Measurements from ENCODE around the gene DGKQ. TPM values are rescaled to one million over a fixed set of nuclear protein-coding genes. Genes with fewer than 3 reads are reported as not detected.

Gene DGKQ
- total RNA-seq, 1 experiment from 2014 or later = 14.2 TPM

DNA sequence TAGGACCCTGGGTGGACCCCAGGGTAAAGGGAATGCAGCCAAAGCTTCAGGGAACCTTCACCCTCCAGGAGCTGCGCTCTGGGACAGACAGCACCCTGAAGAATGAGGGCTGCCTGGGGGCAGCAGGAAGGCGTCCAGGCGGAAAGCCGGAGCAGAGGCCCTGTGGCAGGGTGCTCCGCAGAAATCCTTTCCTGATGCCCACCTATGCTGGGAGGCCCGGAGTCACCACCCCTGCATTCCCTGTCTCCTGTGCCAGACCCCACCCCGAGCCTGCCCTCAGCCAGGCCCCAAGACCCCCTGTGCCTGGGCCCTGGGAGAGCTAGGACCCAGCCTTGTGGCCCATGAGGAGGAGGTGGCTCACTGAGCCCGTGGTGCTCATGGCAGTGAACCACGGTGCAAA lies 1.3 kb upstream of the DGKQ start:
- BruUV-seq (replicated peaks) = no TSS peak
- Histone ChIP-seq H3K4me1 (ENCODE audit: insufficient read depth, low read length) (peaks cover 18% of the 10 kb centered on the region), H3K27ac (ENCODE audit: low read length) (no peak overlapping the region), H3K79me2 (ENCODE audit: low read length) (peaks cover 7% of the 10 kb centered on the region; the same call in 1 of the 2 replicates), H3K9ac (ENCODE audit: low read length) (no peak overlapping the region), H4K20me1 (ENCODE audit: low read length) (no peaks in the 10 kb centered on the region; the same call in 1 of the 2 replicates), H3K27me3 (ENCODE audit: low read length) (no peaks in the 10 kb centered on the region), H3K9me2 (replicated peaks; ENCODE audit: low read length) (no peaks in the 10 kb centered on the region), H2AFZ (ENCODE audit: low read length) (no peak overlapping the region), H3F3A (ENCODE audit: low read length, unreplicated experiment) (no peaks in the 10 kb centered on the region), H3K4me2 (ENCODE audit: low read length) (no peak overlapping the region), H3K4me3 (ENCODE audit: low read length) (no peak overlapping the region), H3K9me3 (ENCODE audit: low read length) (no peaks in the 10 kb centered on the region), H3K36me3 (ENCODE audit: low read depth, low read length) (no peaks in the 10 kb centered on the region)
- POLR2A ChIA-PET (ENCODE audit: unreplicated experiment) = interaction anchor here (0.6 kb wide), 1 partner anchor 35 kb away, joined by 3 read pairs; no protein-coding TSS in a partner anchor
- ATAC-seq (no peak), DNase-seq (no peak)
- TF ChIP-seq EZH2 (IDR thresholded peaks at IDR 0.05; ENCODE audit: low read length, unreplicated experiment) (no peak), EZH2phosphoT487 (IDR thresholded peaks at IDR 0.05; ENCODE audit: borderline replicate concordance, low read length) (no peak)
- TF ChIP-seq, protein P1, sequence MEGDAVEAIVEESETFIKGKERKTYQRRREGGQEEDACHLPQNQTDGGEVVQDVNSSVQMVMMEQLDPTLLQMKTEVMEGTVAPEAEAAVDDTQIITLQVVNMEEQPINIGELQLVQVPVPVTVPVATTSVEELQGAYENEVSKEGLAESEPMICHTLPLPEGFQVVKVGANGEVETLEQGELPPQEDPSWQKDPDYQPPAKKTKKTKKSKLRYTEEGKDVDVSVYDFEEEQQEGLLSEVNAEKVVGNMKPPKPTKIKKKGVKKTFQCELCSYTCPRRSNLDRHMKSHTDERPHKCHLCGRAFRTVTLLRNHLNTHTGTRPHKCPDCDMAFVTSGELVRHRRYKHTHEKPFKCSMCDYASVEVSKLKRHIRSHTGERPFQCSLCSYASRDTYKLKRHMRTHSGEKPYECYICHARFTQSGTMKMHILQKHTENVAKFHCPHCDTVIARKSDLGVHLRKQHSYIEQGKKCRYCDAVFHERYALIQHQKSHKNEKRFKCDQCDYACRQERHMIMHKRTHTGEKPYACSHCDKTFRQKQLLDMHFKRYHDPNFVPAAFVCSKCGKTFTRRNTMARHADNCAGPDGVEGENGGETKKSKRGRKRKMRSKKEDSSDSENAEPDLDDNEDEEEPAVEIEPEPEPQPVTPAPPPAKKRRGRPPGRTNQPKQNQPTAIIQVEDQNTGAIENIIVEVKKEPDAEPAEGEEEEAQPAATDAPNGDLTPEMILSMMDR (conservative IDR thresholded peaks at IDR 0.05; ENCODE audit: low read depth, low read length) = no peak
- CTCF ChIA-PET = no interaction called here
- intact Hi-C loops (cut with micrococcal nuclease) = no loop called here

GRCh38 chr4:972651-973424 lies 531 bp downstream of the DGKQ start:
- ATAC-seq (peak; percentile 55), DNase-seq (peak; percentile 13)
- Histone ChIP-seq H2AFZ (ENCODE audit: low read length) (peak overlapping the region; percentile 42; the same call in 1 of the 2 replicates), H3K4me3 (ENCODE audit: low read length) (peak overlapping the region; percentile 78), H4K20me1 (ENCODE audit: low read length) (no peaks in the 10 kb centered on the region; the same call in 1 of the 2 replicates), H3K9me3 (ENCODE audit: low read length) (no peaks in the 10 kb centered on the region), H3K36me3 (ENCODE audit: low read depth, low read length) (no peaks in the 10 kb centered on the region), H3K4me1 (ENCODE audit: insufficient read depth, low read length) (peaks cover 18% of the 10 kb centered on the region), H3K9ac (ENCODE audit: low read length) (peak overlapping the region; percentile 53), H3K79me2 (ENCODE audit: low read length) (peaks cover 7% of the 10 kb centered on the region; the same call in 1 of the 2 replicates), H3K27ac (ENCODE audit: low read length) (no peak overlapping the region), H3K4me2 (ENCODE audit: low read length) (peak overlapping the region; percentile 91), H3F3A (ENCODE audit: low read length, unreplicated experiment) (no peaks in the 10 kb centered on the region), H3K27me3 (ENCODE audit: low read length) (no peaks in the 10 kb centered on the region), H3K9me2 (replicated peaks; ENCODE audit: low read length) (no peaks in the 10 kb centered on the region)
- no peak for TF ChIP-seq EZH2phosphoT487 (IDR thresholded peaks at IDR 0.05; ENCODE audit: borderline replicate concordance, low read length)
- no peak for TF ChIP-seq EZH2 (IDR thresholded peaks at IDR 0.05; ENCODE audit: low read length, unreplicated experiment)
- TF ChIP-seq, protein P1 (conservative IDR thresholded peaks at IDR 0.05; ENCODE audit: low read depth, low read length) = no peak
- intact Hi-C loops (cut with micrococcal nuclease) = no loop called here
- no TSS peak for BruUV-seq (replicated peaks)
- ChIA-PET CTCF (no interaction called here), POLR2A (ENCODE audit: unreplicated experiment) (no interaction called here)

All from PC-3 (cell line).